HepG2 (cell line): ENCODE results near the gene EPM2AIP1. TPM values are rescaled to one million over a fixed set of nuclear protein-coding genes. Genes with fewer than 3 reads are reported as not detected.

ENCODE experiments used
- ATF2 ChIP-seq: sonication (generic); formaldehyde crosslinking; IDR thresholded peaks from 2 replicates; pipeline ENCODE4 v1.4.0; 2020; ENCODE audit warnings: missing genetic modification reagents
- BRD4 ChIP-seq: sonication (generic); formaldehyde crosslinking; IDR thresholded peaks from 2 replicates; pipeline ENCODE4 v1.4.0; 2020; ENCODE audit warnings: missing genetic modification reagents
- CBX2 ChIP-seq, 2 experiments: fragments of 200-600 bp in 1 of 2; sonication (generic); formaldehyde crosslinking in 1 of 2; IDR thresholded peaks; 2 replicates each; pipeline versions ENCODE4 v1.7.0 to v1.8.1; 2018 to 2022; ENCODE audit warnings: low read depth in 2 of 2, low read length in 1 of 2, mild to moderate bottlenecking in 1 of 2, missing genetic modification reagents in 1 of 2
- CREB3 ChIP-seq: sonication (generic); formaldehyde crosslinking; IDR thresholded peaks from 2 replicates; pipeline ENCODE4 v1.5.0; 2020; ENCODE audit warnings: missing genetic modification reagents
- FOXO4 ChIP-seq: sonication (generic); formaldehyde crosslinking; conservative IDR thresholded peaks from 2 replicates; pipeline ENCODE4 v1.8.1; 2023; ENCODE audit warnings: missing genetic modification reagents
- GLMP ChIP-seq: sonication (generic); formaldehyde crosslinking; IDR thresholded peaks from 2 replicates; pipeline ENCODE4 v1.9.0; 2021; ENCODE audit warnings: missing genetic modification reagents, mild to moderate bottlenecking, borderline replicate concordance
- GTF3A ChIP-seq: sonication (generic); formaldehyde crosslinking; conservative IDR thresholded peaks from 2 replicates; pipeline ENCODE4 v1.4.0; 2020; ENCODE audit warnings: mild to moderate bottlenecking, missing genetic modification reagents
- HNF4G ChIP-seq, 2 experiments: sonication (generic) in 1 of 2; formaldehyde crosslinking in 1 of 2; IDR thresholded peaks; 2 replicates each; pipeline versions ENCODE4 v1.4.0 to v1.6.1; 2011 to 2020; ENCODE audit warnings: borderline replicate concordance in 2 of 2, low read depth in 2 of 2, mild to moderate bottlenecking in 2 of 2, low read length in 1 of 2, missing genetic modification reagents in 1 of 2, moderate library complexity in 1 of 2
- KDM3A ChIP-seq: IDR thresholded peaks from 2 replicates; pipeline ENCODE4 v1.6.1; 2018; ENCODE audit warnings: low read depth, missing compliant biosample characterization
- NFE2L1 ChIP-seq: sonication (generic); formaldehyde crosslinking; IDR thresholded peaks from 2 replicates; pipeline ENCODE4 v1.4.0; 2020; ENCODE audit warnings: missing genetic modification reagents, mild to moderate bottlenecking, borderline replicate concordance
- NR3C1 ChIP-seq: sonication (generic); formaldehyde crosslinking; IDR thresholded peaks from 2 replicates; pipeline ENCODE4 v1.4.0; 2020; ENCODE audit warnings: missing genetic modification reagents
- RFXANK ChIP-seq: IDR thresholded peaks from 2 replicates; pipeline ENCODE4 v1.6.1; 2016
- SALL1 ChIP-seq: sonication (generic); formaldehyde crosslinking; IDR thresholded peaks from 2 replicates; pipeline ENCODE4 v1.8.0; 2022; ENCODE audit warnings: mild to moderate bottlenecking, missing genetic modification reagents
- SIN3B ChIP-seq: fragments of 150-350 bp; IDR thresholded peaks from 2 replicates; pipeline ENCODE4 v1.6.1; 2014; ENCODE audit warnings: low read length
- SMAD9 ChIP-seq: sonication (generic); formaldehyde crosslinking; IDR thresholded peaks from 2 replicates; pipeline ENCODE4 v1.5.1; 2020; ENCODE audit warnings: mild to moderate bottlenecking, missing genetic modification reagents
- SRY ChIP-seq: sonication (generic); formaldehyde crosslinking; IDR thresholded peaks from 2 replicates; pipeline ENCODE4 v1.8.0; 2022; ENCODE audit warnings: mild to moderate bottlenecking, missing genetic modification reagents
- TSC22D2 ChIP-seq: sonication (generic); formaldehyde crosslinking; IDR thresholded peaks from 2 replicates; pipeline ENCODE4 v1.5.1; 2020; ENCODE audit warnings: missing genetic modification reagents, mild to moderate bottlenecking, borderline replicate concordance
- ZNF101 ChIP-seq: sonication (generic); formaldehyde crosslinking; IDR thresholded peaks from 2 replicates; pipeline ENCODE4 v1.4.0; 2020; ENCODE audit warnings: mild to moderate bottlenecking, low read depth, missing genetic modification reagents, borderline replicate concordance
- ZNF34 ChIP-seq: sonication (generic); formaldehyde crosslinking; IDR thresholded peaks from 2 replicates; pipeline ENCODE4 v1.4.0; 2020; ENCODE audit warnings: mild to moderate bottlenecking, missing genetic modification reagents, borderline replicate concordance
- ZNF382 ChIP-seq: sonication (generic); formaldehyde crosslinking; IDR thresholded peaks from 2 replicates; pipeline ENCODE4 v1.5.0; 2020; ENCODE audit warnings: missing genetic modification reagents, mild to moderate bottlenecking, borderline replicate concordance
- ZNF569 ChIP-seq: sonication (generic); formaldehyde crosslinking; IDR thresholded peaks from 2 replicates; pipeline ENCODE4 v1.5.0; 2020; ENCODE audit warnings: mild to moderate bottlenecking, missing genetic modification reagents, moderate library complexity, borderline replicate concordance
- ZNF639 ChIP-seq: conservative IDR thresholded peaks from 2 replicates; pipeline ENCODE4 v1.6.1; 2018; ENCODE audit warnings: missing genetic modification reagents
- ZNF737 ChIP-seq: sonication (generic); formaldehyde crosslinking; IDR thresholded peaks from 2 replicates; pipeline ENCODE4 v1.5.0; 2020; ENCODE audit warnings: missing genetic modification reagents, mild to moderate bottlenecking, borderline replicate concordance
- ZSCAN30 ChIP-seq: sonication (generic); formaldehyde crosslinking; IDR thresholded peaks from 2 replicates; pipeline ENCODE4 v1.5.0; 2020; ENCODE audit warnings: mild to moderate bottlenecking, missing genetic modification reagents
- polyA plus RNA-seq, 8 experiments: library from polyadenylated mRNA; depleted of rRNA in 3 of 8; stranded (reverse) in 7 of 8; unstranded in 1 of 8; fragments of >200 nt; fragmentation: Illumina TruSeq in 4 of 8; extraction: Trizol in 4 of 8; gene quantifications; 2 replicates each; pipeline versions ENCODE4 v1.2.1 to v1.2.3, GENCODE V29; 2011 to 2016; ENCODE audit warnings: low read depth in 4 of 8, missing spikeins in 1 of 8, mixed read lengths in 1 of 8; ENCODE audit not compliant: insufficient read depth in 1 of 8
- total RNA-seq, 5 experiments: library from RNA; depleted of rRNA; stranded (reverse); fragments of >200 nt; fragmentation: Illumina TruSeq; extraction: Trizol; gene quantifications; 2 replicates each; pipeline ENCODE4 v1.2.3, GENCODE V29; 2016; ENCODE audit warnings: low read depth in 1 of 5

The EPM2AIP1 gene
- total and polyA plus RNA-seq, 2 of the 13 experiments (the other 11 are each of a cell fraction or from before 2014, with no cell fraction given), result 10.7 to 23.0 TPM

GRCh38 chr3:36992806-36993325 lies at the start of gene EPM2AIP1 (continued):
- TF ChIP-seq ZNF639 (peak; percentile 77; the same call in 1 of the 2 replicates), BRD4 (CRISPR knock-in tag) (peak; percentile 86), ZNF569 (CRISPR knock-in tag) (no peak), ZNF382 (CRISPR knock-in tag) (no peak), TSC22D2 (peak; percentile 70), ZNF34 (CRISPR knock-in tag) (no peak), SIN3B (0 out of 2 replicates have a peak, but pooled peaks have one; percentile 43), NR3C1 (CRISPR knock-in tag) (no peak), ATF2 (CRISPR knock-in tag) (no peak), SRY (CRISPR knock-in tag) (no peak; the same call in none of the 2 replicates), GLMP (no peak), CBX2 (IDR thresholded peaks at IDR 0.05; ENCODE audit: low read depth, low read length) (no peak), CBX2 (CRISPR knock-in tag; IDR thresholded peaks at IDR 0.05; ENCODE audit: low read depth) (no peak), HNF4G (IDR thresholded peaks at IDR 0.05; ENCODE audit: borderline replicate concordance, low read depth, low read length) (no peak), HNF4G (CRISPR knock-in tag; IDR thresholded peaks at IDR 0.05; ENCODE audit: borderline replicate concordance, low read depth) (no peak), NFE2L1 (peak; percentile 33; the same call in 1 of the 2 replicates), SMAD9 (no peak; the same call in 1 of the 2 replicates), GTF3A (CRISPR knock-in tag) (no peak), CREB3 (CRISPR knock-in tag) (peak; percentile 84; the same call in 1 of the 2 replicates), FOXO4 (CRISPR knock-in tag) (no peak), ZNF101 (CRISPR knock-in tag) (no peak), ZNF737 (CRISPR knock-in tag) (peak; percentile 95; the same call in 1 of the 2 replicates), ZSCAN30 (CRISPR knock-in tag) (no peak), RFXANK (CRISPR knock-in tag) (no peak), KDM3A (no peak), SALL1 (CRISPR knock-in tag) (peak; percentile 76)
